CD4-positive, alpha-beta T cell treated with Interleukin-15 for 1 hour (primary cell): Measurements from ENCODE around the gene SDF4.

ENCODE experiments used
- DNase-seq: peaks from one replicate; pipeline ENCODE4 v3.0.0-alpha.2; 2020

Gene SDF4

GRCh38 chr1:1240822-1241587, 9.2 kb upstream of the SDF4 start:
- DNase-seq = no peak

- DNase-seq = no peak
These were observed 8.5 kb upstream of the SDF4 start for GRCh38 chr1:1240348-1240732.

GRCh38 chr1:1239614-1240347, 8.0 kb upstream of the SDF4 start:
- DNase-seq = no peak

- no peak for DNase-seq
These were observed 7.4 kb upstream of the SDF4 start for GRCh38 chr1:1239227-1239613.

- no peak for DNase-seq
These were observed 6.9 kb upstream of the SDF4 start for GRCh38 chr1:1238702-1239178.

GRCh38 chr1:1237874-1238701, 6.3 kb upstream of the SDF4 start:
- no peak for DNase-seq

GRCh38 chr1:1236945-1237873, 5.4 kb upstream of the SDF4 start:
- DNase-seq = no peak

- no peak for DNase-seq
These were observed 4.5 kb upstream of the SDF4 start for GRCh38 chr1:1236176-1236763.

GRCh38 chr1:1235016-1235744, 3.4 kb upstream of the SDF4 start:
- DNase-seq = no peak

- DNase-seq = no peak
These were observed 2.5 kb upstream of the SDF4 start for GRCh38 chr1:1234180-1234808.

GRCh38 chr1:1233567-1233892, 1.7 kb upstream of the SDF4 start:
- no peak for DNase-seq

GRCh38 chr1:1232796-1233566, 1.2 kb upstream of the SDF4 start:
- no peak for DNase-seq

- no peak for DNase-seq
These were observed 501 bp upstream of the SDF4 start, which contains the start of gene B3GALT6 for GRCh38 chr1:1232208-1232795. B3GALT6 (plus strand) TSS chr1:1232237; CDS start chr1:1232279, 42 bp downstream.

- DNase-seq = no peak
These were observed 973 bp downstream of the SDF4 start for GRCh38 chr1:1230656-1231399.

- DNase-seq = no peak
These were observed 2.0 kb downstream of the SDF4 start for GRCh38 chr1:1229770-1230169.

- DNase-seq = no peak
These were observed 3.0 kb downstream of the SDF4 start for GRCh38 chr1:1228596-1229321.

GRCh38 chr1:1228187-1228586, 3.6 kb downstream of the SDF4 start:
- no peak for DNase-seq

GRCh38 chr1:1227386-1227785, 4.4 kb downstream of the SDF4 start:
- DNase-seq = no peak
